ENCODE data around the gene NAT14. TPM values are rescaled to one million over a fixed set of nuclear protein-coding genes. Genes with fewer than 3 reads are reported as not detected.
A peak's percentile ranks its signal among the peaks of the same experiment; 100 is the strongest.

Gene NAT14
- total RNA-seq, 1 experiment from 2014 or later, result 93.1 TPM

GRCh38 chr19:55503157-55503501 is 18.1 kb downstream of the NAT14 start:
- Histone ChIP-seq H3K4me1 (ENCODE audit: control insufficient read depth, insufficient read depth, low read length) (no peaks in the 10 kb centered on the region), H3K4me3 (ENCODE audit: low read depth in 2 of 2, low read length in 2 of 2) (no peak overlapping the region), H3K27me3 (ENCODE audit: control insufficient read depth, insufficient read depth, low read length) (no peaks in the 10 kb centered on the region), H3K36me3 (ENCODE audit: control insufficient read depth, insufficient read depth, low read length) (no peaks in the 10 kb centered on the region), H3K27ac (ENCODE audit: low read length) (no peak overlapping the region), H3K9me3 (ENCODE audit: control insufficient read depth, insufficient read depth, low read depth, low read length) (no peaks in the 10 kb centered on the region)
- no peak for TF ChIP-seq POLR2AphosphoS5 (IDR thresholded peaks at IDR 0.05; ENCODE audit: low read depth, low read length)
- no TSS peak for BruUV-seq (replicated peaks)
- intact Hi-C loops (cut with micrococcal nuclease; ENCODE audit: unreplicated experiment), result no loop called here
- ChIA-PET POLR2A (no interaction called here), CTCF (interaction anchor here (1.7 kb wide), 1 partner anchor 36 kb away, joined by 31 read pairs; no protein-coding TSS in a partner anchor)
- in situ Hi-C loops (cut with HindIII; ENCODE audit: low pct_unique_long_range_greater_than_20kb, low sequenced_read_pairs), result no loop called here
- no peak for ATAC-seq
- no peak for DNase-seq (ENCODE audit: low read depth, low spot score)

GRCh38 chr19:55503502-55504251 is 18.7 kb downstream of the NAT14 start:
- intact Hi-C loops (cut with micrococcal nuclease; ENCODE audit: unreplicated experiment) (no loop called here), in situ Hi-C loops (cut with HindIII; ENCODE audit: low pct_unique_long_range_greater_than_20kb, low sequenced_read_pairs) (no loop called here)
- H3K4me1 ChIP-seq (ENCODE audit: control insufficient read depth, insufficient read depth, low read length), result no peaks in the 10 kb centered on the region
- TF ChIP-seq TCF7L2 (IDR thresholded peaks at IDR 0.05; ENCODE audit: low read depth, low read length) (no peak), CTCF (IDR thresholded peaks at IDR 0.05) (peak; percentile 99)
- no peaks in the 10 kb centered on the region for H3K36me3 ChIP-seq (ENCODE audit: control insufficient read depth, insufficient read depth, low read length)
- no peaks in the 10 kb centered on the region for H3K9me3 ChIP-seq (ENCODE audit: control insufficient read depth, insufficient read depth, low read depth, low read length)
- no peaks in the 10 kb centered on the region for H3K27me3 ChIP-seq (ENCODE audit: control insufficient read depth, insufficient read depth, low read length)
- peak overlapping the region; percentile 39 to 59 for H3K4me3 ChIP-seq (ENCODE audit: low read depth in 2 of 2, low read length in 2 of 2)
- H3K27ac ChIP-seq (ENCODE audit: low read length), result peak overlapping the region; percentile 50
- ChIA-PET CTCF (interaction anchor here (0.6 to 1.7 kb wide), 13 partner anchors 8 to 363 kb away, joined by 3 to 31 read pairs (median 5); partner anchors contain the start of genes ZNF628 and ZNF784), POLR2A (interaction anchor here (0.6 kb wide), 1 partner anchor 10 kb away, joined by 5 read pairs; no protein-coding TSS in a partner anchor)
- DNase-seq (ENCODE audit: low read depth, low spot score), result peak; percentile 83
- ATAC-seq, result peak; percentile 97
- BruUV-seq (replicated peaks), result no TSS peak

- ChIA-PET POLR2A (interaction anchor here (0.6 kb wide), 1 partner anchor 10 kb away, joined by 5 read pairs; no protein-coding TSS in a partner anchor), CTCF (interaction anchor here (0.6 to 1.7 kb wide), 12 partner anchors 10 to 364 kb away, joined by 3 to 31 read pairs (median 6); partner anchors contain the start of gene ZNF628)
- H3K9me3 ChIP-seq (ENCODE audit: control insufficient read depth, insufficient read depth, low read depth, low read length), result no peaks in the 10 kb centered on the region
- TF ChIP-seq CTCF (IDR thresholded peaks at IDR 0.05), result no peak
- TF ChIP-seq SIN3A (IDR thresholded peaks at IDR 0.05; ENCODE audit: borderline replicate concordance, insufficient read depth, low read depth, low read length), result no peak
- TF ChIP-seq REST (IDR thresholded peaks at IDR 0.05; ENCODE audit: insufficient read depth in 1 of 2, low read depth in 2 of 2, low read length in 1 of 2), result no peak
- H3K27ac ChIP-seq (ENCODE audit: low read length), result no peak overlapping the region; the same call in 1 of the 2 replicates
- in situ Hi-C loops (cut with HindIII; ENCODE audit: low pct_unique_long_range_greater_than_20kb, low sequenced_read_pairs) (no loop called here), intact Hi-C loops (cut with micrococcal nuclease; ENCODE audit: unreplicated experiment) (no loop called here)
- H3K4me3 ChIP-seq (ENCODE audit: low read depth in 2 of 2, low read length in 2 of 2), result peak overlapping the region; percentile 39 to 59; a peak in 3 of 4 replicates
- no peaks in the 10 kb centered on the region for H3K4me1 ChIP-seq (ENCODE audit: control insufficient read depth, insufficient read depth, low read length)
- ATAC-seq (no peak), DNase-seq (ENCODE audit: low read depth, low spot score) (no peak)
- no peaks in the 10 kb centered on the region for H3K36me3 ChIP-seq (ENCODE audit: control insufficient read depth, insufficient read depth, low read length)
- no TSS peak for BruUV-seq (replicated peaks)
- no peaks in the 10 kb centered on the region for H3K27me3 ChIP-seq (ENCODE audit: control insufficient read depth, insufficient read depth, low read length)
Measured at GRCh38 chr19:55504252-55504603, 19.2 kb downstream of the NAT14 start.

Data from Panc1 (cell line).